ENCODE data around the gene BRD3. TPM values are rescaled to one million over a fixed set of nuclear protein-coding genes. Genes with fewer than 3 reads are reported as not detected.
"Not testable (repeated sequence)": the region's sequence is repeated elsewhere in the genome, so short reads cannot be mapped to it uniquely, and the experiment has no call there.

Gene BRD3
- total RNA-seq, 1 experiment from 2014 or later, result 61.6 TPM

GRCh38 chr9:133991214-133991921 lies 76.5 kb downstream of the BRD3 start:
- TF ChIP-seq CTCF (conservative IDR thresholded peaks at IDR 0.05; ENCODE audit: low read depth, low read length), result no peak
- TF ChIP-seq EZH2 (IDR thresholded peaks at IDR 0.05; ENCODE audit: borderline replicate concordance, low read depth, low read length, poor library complexity, severe bottlenecking), result no peak
- peaks cover 16% of the 10 kb centered on the region for H3K4me1 ChIP-seq (ENCODE audit: insufficient read depth, low read length, poor library complexity, severe bottlenecking)
- POLR2A ChIA-PET (ENCODE audit: low non-redundant PET), result interaction anchor here (0.7 kb wide), 1 partner anchor 1750 kb away, joined by 8 read pairs; no protein-coding TSS in a partner anchor
- no peak overlapping the region for H3K27ac ChIP-seq (ENCODE audit: low read depth, low read length, poor library complexity, severe bottlenecking)
- H3K9me3 ChIP-seq (ENCODE audit: low read depth, low read length, poor library complexity, severe bottlenecking), result no peaks in the 10 kb centered on the region
- no peaks in the 10 kb centered on the region for H3K27me3 ChIP-seq (replicated peaks; ENCODE audit: insufficient read depth, low read depth, low read length, poor library complexity)
- CTCF ChIA-PET, result interaction anchor here (0.6 kb wide), 1 partner anchor 202 kb away, joined by 19 read pairs; no protein-coding TSS in a partner anchor
- no peak for DNase-seq (ENCODE audit: low spot score)
- H3K36me3 ChIP-seq (ENCODE audit: insufficient read depth, low read length, poor library complexity, severe bottlenecking), result no peaks in the 10 kb centered on the region
- BruUV-seq (replicated peaks), result no TSS peak
- peak overlapping the region; percentile 92 for H3K4me3 ChIP-seq (ENCODE audit: low read depth, low read length, poor library complexity, severe bottlenecking)
- intact Hi-C loops (cut with micrococcal nuclease; ENCODE audit: unreplicated experiment), result no loop called here

- no peaks in the 10 kb centered on the region for H3K27me3 ChIP-seq (replicated peaks; ENCODE audit: insufficient read depth, low read depth, low read length, poor library complexity)
- no peaks in the 10 kb centered on the region for H3K9me3 ChIP-seq (ENCODE audit: low read depth, low read length, poor library complexity, severe bottlenecking)
- H3K27ac ChIP-seq (ENCODE audit: low read depth, low read length, poor library complexity, severe bottlenecking), result no peak overlapping the region
- ChIA-PET CTCF (interaction anchor here (0.6 kb wide), 1 partner anchor 201 kb away, joined by 19 read pairs; no protein-coding TSS in a partner anchor), POLR2A (ENCODE audit: low non-redundant PET) (interaction anchor here (0.7 kb wide), 1 partner anchor 33 kb away, joined by 3 read pairs; no protein-coding TSS in a partner anchor)
- intact Hi-C loops (cut with micrococcal nuclease; ENCODE audit: unreplicated experiment), result no loop called here
- H3K4me3 ChIP-seq (ENCODE audit: low read depth, low read length, poor library complexity, severe bottlenecking), result peak overlapping the region; percentile 92
- no TSS peak for BruUV-seq (replicated peaks)
- TF ChIP-seq CTCF (conservative IDR thresholded peaks at IDR 0.05; ENCODE audit: low read depth, low read length), result no peak
- no peak for TF ChIP-seq EZH2 (IDR thresholded peaks at IDR 0.05; ENCODE audit: borderline replicate concordance, low read depth, low read length, poor library complexity, severe bottlenecking)
- DNase-seq (ENCODE audit: low spot score), result no peak
- H3K36me3 ChIP-seq (ENCODE audit: insufficient read depth, low read length, poor library complexity, severe bottlenecking), result no peaks in the 10 kb centered on the region
- H3K4me1 ChIP-seq (ENCODE audit: insufficient read depth, low read length, poor library complexity, severe bottlenecking), result peaks cover 16% of the 10 kb centered on the region
Observed at GRCh38 chr9:133990366-133991213, 77.2 kb downstream of the BRD3 start.

- no peak overlapping the region for H3K4me3 ChIP-seq (ENCODE audit: low read depth, low read length, poor library complexity, severe bottlenecking)
- CTCF ChIA-PET, result no interaction called here
Observed at GRCh38 chr9:133989625-133990365, 78.0 kb downstream of the BRD3 start.

GRCh38 chr9:133988771-133989170 lies 79.1 kb downstream of the BRD3 start:
- POLR2A ChIA-PET (ENCODE audit: low non-redundant PET); H3K4me3 ChIP-seq (ENCODE audit: low read depth, low read length, poor library complexity, severe bottlenecking); DNase-seq (ENCODE audit: low spot score); H3K27me3 ChIP-seq (replicated peaks; ENCODE audit: insufficient read depth, low read depth, low read length, poor library complexity); H3K36me3 ChIP-seq (ENCODE audit: insufficient read depth, low read length, poor library complexity, severe bottlenecking); H3K27ac ChIP-seq (ENCODE audit: low read depth, low read length, poor library complexity, severe bottlenecking); CTCF ChIA-PET; H3K9me3 ChIP-seq (ENCODE audit: low read depth, low read length, poor library complexity, severe bottlenecking); intact Hi-C loops (cut with micrococcal nuclease; ENCODE audit: unreplicated experiment); BruUV-seq (replicated peaks): not testable (repeated sequence)
- peaks cover 11% of the 10 kb centered on the region for H3K4me1 ChIP-seq (ENCODE audit: insufficient read depth, low read length, poor library complexity, severe bottlenecking)

More at GRCh38 chr9:133989625-133990365, 78.0 kb downstream of the BRD3 start:
- Histone ChIP-seq H3K4me1 (ENCODE audit: insufficient read depth, low read length, poor library complexity, severe bottlenecking) (peaks cover 16% of the 10 kb centered on the region), H3K27me3 (replicated peaks; ENCODE audit: insufficient read depth, low read depth, low read length, poor library complexity) (no peaks in the 10 kb centered on the region), H3K9me3 (ENCODE audit: low read depth, low read length, poor library complexity, severe bottlenecking) (no peaks in the 10 kb centered on the region), H3K36me3 (ENCODE audit: insufficient read depth, low read length, poor library complexity, severe bottlenecking) (no peaks in the 10 kb centered on the region), H3K27ac (ENCODE audit: low read depth, low read length, poor library complexity, severe bottlenecking) (no peak overlapping the region)
- BruUV-seq (replicated peaks), result no TSS peak
- POLR2A ChIA-PET (ENCODE audit: low non-redundant PET), result interaction anchor here (0.7 kb wide), 1 partner anchor 34 kb away, joined by 3 read pairs; no protein-coding TSS in a partner anchor
- TF ChIP-seq EZH2 (IDR thresholded peaks at IDR 0.05; ENCODE audit: borderline replicate concordance, low read depth, low read length, poor library complexity, severe bottlenecking), result no peak
- TF ChIP-seq CTCF (conservative IDR thresholded peaks at IDR 0.05; ENCODE audit: low read depth, low read length), result no peak
- intact Hi-C loops (cut with micrococcal nuclease; ENCODE audit: unreplicated experiment), result no loop called here
- no peak for DNase-seq (ENCODE audit: low spot score)

Measured in A673 (cell line).